GM12873 (cell line): ENCODE results near the gene SLC40A1.

ENCODE experiments used
- TF ChIP-seq, protein P1 (sequence below): IDR thresholded peaks from 2 replicates; pipeline ENCODE4 v1.5.1; 2012; ENCODE audit warnings: low read depth, mild to moderate bottlenecking, moderate library complexity, low read length, control low read depth; ENCODE audit not compliant: insufficient read depth; ENCODE audit errors: missing control alignments

Gene SLC40A1

DNA sequence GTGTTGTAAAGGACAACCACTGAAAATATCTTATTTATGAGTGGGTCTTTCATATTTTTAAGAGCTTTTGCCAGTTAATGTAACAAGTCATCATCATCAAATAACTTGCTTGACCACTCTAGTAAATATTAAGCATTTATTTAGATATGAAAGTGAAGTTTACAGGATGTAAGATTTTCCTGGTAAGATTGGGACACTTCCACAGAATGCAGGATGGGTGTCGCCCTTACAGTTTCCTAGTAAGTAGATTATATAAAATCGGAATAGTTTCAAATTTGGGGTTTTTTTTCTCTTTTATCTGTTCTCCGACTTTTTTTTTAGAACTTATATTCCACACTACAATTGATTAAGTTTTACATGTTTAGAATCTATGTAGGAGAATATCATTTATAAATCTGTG, 14.8 kb upstream of the SLC40A1 start:
- TF ChIP-seq, protein P1, sequence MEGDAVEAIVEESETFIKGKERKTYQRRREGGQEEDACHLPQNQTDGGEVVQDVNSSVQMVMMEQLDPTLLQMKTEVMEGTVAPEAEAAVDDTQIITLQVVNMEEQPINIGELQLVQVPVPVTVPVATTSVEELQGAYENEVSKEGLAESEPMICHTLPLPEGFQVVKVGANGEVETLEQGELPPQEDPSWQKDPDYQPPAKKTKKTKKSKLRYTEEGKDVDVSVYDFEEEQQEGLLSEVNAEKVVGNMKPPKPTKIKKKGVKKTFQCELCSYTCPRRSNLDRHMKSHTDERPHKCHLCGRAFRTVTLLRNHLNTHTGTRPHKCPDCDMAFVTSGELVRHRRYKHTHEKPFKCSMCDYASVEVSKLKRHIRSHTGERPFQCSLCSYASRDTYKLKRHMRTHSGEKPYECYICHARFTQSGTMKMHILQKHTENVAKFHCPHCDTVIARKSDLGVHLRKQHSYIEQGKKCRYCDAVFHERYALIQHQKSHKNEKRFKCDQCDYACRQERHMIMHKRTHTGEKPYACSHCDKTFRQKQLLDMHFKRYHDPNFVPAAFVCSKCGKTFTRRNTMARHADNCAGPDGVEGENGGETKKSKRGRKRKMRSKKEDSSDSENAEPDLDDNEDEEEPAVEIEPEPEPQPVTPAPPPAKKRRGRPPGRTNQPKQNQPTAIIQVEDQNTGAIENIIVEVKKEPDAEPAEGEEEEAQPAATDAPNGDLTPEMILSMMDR: no peak

DNA sequence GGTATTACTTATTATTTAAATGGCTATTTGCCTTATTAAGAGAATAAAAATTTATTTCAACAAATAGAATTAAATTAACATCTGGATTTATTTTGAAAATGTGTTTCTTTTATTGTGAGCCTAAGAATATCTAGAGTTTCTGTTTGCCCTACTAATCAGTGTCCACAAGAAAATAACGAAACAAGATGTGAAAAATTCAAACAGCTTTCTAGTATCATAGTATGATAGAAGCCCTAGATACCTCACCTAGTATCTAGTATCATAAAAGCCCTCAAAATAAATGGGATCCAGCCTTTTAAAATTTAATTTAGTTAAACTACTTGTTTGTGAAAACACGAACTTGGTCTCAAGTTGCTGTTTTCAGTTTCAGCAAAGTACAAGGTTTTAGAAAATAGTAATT, 13.7 kb upstream of the SLC40A1 start:
- TF ChIP-seq, protein P1: no peak

DNA sequence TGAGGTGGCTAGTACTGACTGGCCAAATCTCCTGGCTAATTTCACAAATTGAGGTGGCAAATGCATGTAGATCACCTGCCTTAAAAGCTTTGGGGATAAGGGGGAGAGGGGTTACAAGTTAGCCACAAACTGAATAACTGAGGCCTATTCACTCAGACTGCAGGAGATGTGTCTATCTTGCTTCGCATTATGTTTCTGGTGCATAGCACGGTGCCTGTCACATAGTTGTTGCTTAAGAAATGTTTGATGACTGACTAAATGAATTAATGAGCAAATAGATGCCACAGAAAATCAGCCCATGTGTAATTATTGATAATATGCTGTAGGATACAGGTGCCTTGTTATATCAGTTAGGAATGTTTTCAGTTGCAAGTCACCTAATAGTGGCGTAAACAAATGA, 12.5 kb upstream of the SLC40A1 start:
- TF ChIP-seq, protein P1: no peak

DNA sequence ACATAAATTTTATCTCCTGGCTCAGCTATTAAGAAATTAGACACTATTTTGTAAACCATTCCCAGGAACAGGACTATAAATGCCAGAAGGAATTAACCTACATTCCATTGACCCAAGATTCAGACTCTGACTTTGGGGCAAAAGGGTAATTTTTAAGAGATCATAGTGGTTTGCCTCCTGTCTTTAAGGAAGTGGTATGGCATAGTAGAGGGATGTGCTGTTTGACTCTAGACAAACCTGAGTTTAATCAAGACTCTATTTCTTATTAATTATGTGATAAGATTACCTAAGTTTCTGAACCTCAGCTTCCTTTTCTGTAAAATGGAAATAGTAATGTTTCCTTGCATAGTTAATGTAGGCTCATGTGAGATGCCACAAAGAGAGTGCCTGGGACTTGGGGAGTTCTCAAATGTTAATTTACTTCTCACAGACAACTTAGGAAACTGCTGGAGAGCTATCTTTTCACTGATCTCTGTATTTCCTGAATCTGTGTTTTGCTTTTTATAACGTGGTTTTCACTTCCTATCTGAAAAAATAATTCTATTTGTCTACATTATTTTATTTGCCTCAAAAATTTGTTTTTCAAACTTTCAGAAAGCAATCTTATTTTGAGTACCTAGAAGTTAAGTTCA, 11.9 kb upstream of the SLC40A1 start:
- TF ChIP-seq, protein P1: no peak

DNA sequence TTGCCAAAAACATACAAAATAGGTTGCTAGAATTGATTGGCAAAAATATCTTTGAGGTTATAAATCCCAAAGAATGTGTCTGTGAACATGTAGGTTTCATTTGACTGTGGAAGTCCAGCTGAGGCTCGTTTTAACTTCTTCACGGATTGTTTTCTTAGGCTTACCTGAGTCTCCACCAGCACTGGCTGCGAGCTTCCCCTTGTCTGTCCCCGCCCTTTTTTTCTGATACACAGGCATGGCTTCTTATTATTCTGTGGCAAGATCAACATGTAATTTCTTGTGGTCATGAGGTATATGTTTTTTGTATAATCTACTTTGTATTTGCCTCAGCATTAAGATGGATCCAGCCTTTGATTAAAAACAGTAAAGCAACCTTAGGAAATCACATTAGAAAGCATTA, 7.2 kb upstream of the SLC40A1 start:
- TF ChIP-seq, protein P1: no peak

DNA sequence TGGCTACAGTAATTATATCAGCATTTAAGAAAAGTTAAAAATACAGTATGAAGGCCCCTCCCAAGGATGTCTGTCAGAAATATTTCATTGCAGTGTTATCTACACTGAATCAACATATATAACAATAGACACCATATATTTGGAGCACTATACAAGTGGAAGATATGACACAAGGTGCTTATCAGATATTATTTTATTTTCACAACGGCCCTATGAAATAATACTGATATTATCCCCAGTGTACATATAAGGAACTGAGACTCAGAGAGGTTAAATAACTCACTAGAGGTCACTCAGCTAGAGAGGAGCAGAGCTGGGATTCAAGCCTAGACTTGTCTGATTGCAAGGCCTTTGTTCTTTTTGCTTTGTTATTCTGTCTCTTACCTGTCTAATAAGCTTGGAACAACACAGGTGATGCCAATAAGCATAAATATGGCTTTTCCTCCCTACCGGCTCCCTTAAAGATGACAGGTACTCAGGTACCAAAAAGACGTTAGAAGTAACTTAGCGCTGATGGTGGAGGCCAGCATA, 4.7 kb upstream of the SLC40A1 start:
- TF ChIP-seq, protein P1: no peak

DNA sequence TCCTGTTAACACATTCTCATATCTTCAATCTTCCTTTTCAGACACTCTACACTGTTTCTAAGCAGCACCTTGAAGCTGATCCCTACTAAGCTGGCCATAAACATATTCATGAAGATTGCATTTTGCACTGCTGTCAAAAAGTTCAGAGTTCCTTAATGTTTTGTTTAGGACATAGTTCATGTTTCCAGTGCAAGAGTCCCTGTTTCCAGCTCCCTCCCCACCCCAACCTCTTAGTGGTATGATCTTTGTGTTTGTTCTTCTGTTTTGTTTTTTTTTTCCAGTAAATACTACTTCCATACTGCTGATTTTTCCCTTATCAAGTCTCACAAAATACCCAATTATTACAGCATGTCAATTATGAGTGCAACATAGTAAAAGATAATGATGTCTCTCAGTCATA, 4.1 kb upstream of the SLC40A1 start:
- TF ChIP-seq, protein P1: no peak
